Smooth muscle cell (in vitro differentiated cells): ENCODE data around the gene MTRFR. TPM values are rescaled to one million over a fixed set of nuclear protein-coding genes. Genes with fewer than 3 reads are reported as not detected.

Experiments used
- DNase-seq: peaks from one replicate; lab custom pipeline; 2025; ENCODE audit not compliant: unreplicated experiment; lab: John Stamatoyannopoulos, UW
- H2AFZ ChIP-seq: fragments of 200-600 bp; sonication (generic); 2 replicates; pipeline ENCODE4 v1.6.0; 2016; ENCODE audit warnings: antibody characterized with exemption, low read depth, mild to moderate bottlenecking
- H3F3A ChIP-seq: fragments of 200-600 bp; sonication (generic); 2 replicates; pipeline ENCODE4 v1.6.0; 2017; ENCODE audit warnings: antibody characterized with exemption, low read depth
- H3K27ac ChIP-seq: fragments of 200-600 bp; sonication (generic); 2 replicates; pipeline ENCODE4 v1.5.1; 2016; ENCODE audit warnings: low read depth, mild to moderate bottlenecking
- H3K27me3 ChIP-seq: fragments of 200-600 bp; sonication (generic); 2 replicates; pipeline ENCODE4 v1.6.1; 2016; ENCODE audit warnings: low read depth, mild to moderate bottlenecking
- H3K36me3 ChIP-seq: fragments of 200-600 bp; sonication (generic); 2 replicates; pipeline ENCODE4 v1.5.1; 2016; ENCODE audit warnings: low read depth
- H3K4me1 ChIP-seq: fragments of 200-600 bp; sonication (generic); 2 replicates; pipeline ENCODE4 v1.5.1; 2016; ENCODE audit warnings: low read depth
- H3K4me2 ChIP-seq: fragments of 200-600 bp; sonication (generic); 2 replicates; pipeline ENCODE4 v1.6.0; 2016; ENCODE audit warnings: mild to moderate bottlenecking
- H3K4me3 ChIP-seq: fragments of 200-600 bp; sonication (generic); 2 replicates; pipeline ENCODE4 v1.5.1; 2016; ENCODE audit warnings: mild to moderate bottlenecking
- H3K79me2 ChIP-seq: fragments of 200-600 bp; sonication (generic); 2 replicates; pipeline ENCODE4 v1.6.0; 2016; ENCODE audit warnings: low read depth, mild to moderate bottlenecking
- H3K9ac ChIP-seq: fragments of 200-600 bp; sonication (generic); 2 replicates; pipeline ENCODE4 v1.6.0; 2016; ENCODE audit warnings: low read depth
- H3K9me3 ChIP-seq: fragments of 200-600 bp; sonication (generic); replicated peaks from 2 replicates; pipeline ENCODE4 v1.5.1; 2016; ENCODE audit warnings: low read depth
- H4K20me1 ChIP-seq: fragments of 200-600 bp; sonication (generic); 2 replicates; pipeline ENCODE4 v1.6.0; 2016; ENCODE audit warnings: low read depth
- WGBS: methylation state at CpG from one replicate; pipeline ENCODE4 v1.1.7; 2016; ENCODE audit warnings: low lambda C conversion rate; 5-methylcytosine and 5-hydroxymethylcytosine counted together
- polyA plus RNA-seq: library from polyadenylated mRNA; unstranded; fragments of >200 nt; fragmentation: Nextera tagmentation; extraction: Ambion mirVana; gene quantifications from 2 replicates; pipeline ENCODE4 v1.2.1, GENCODE V29; 2016
- total RNA-seq: library from RNA; depleted of rRNA; stranded (reverse); fragments of >200 nt; gene quantifications from 2 replicates; pipeline ENCODE4 v1.2.3, GENCODE V29; 2014
- TF ChIP-seq, protein P1 (sequence below): fragments of 200-600 bp; sonication (generic); IDR thresholded peaks from 2 replicates; pipeline ENCODE4 v1.5.1; 2017; ENCODE audit warnings: borderline replicate concordance, mild to moderate bottlenecking, antibody characterized with exemption; ENCODE audit not compliant: insufficient read depth, poor library complexity, severe bottlenecking

The MTRFR gene
- total and polyA plus RNA-seq, 2 experiments from 2014 or later: 9.8 to 14.5 TPM

DNA sequence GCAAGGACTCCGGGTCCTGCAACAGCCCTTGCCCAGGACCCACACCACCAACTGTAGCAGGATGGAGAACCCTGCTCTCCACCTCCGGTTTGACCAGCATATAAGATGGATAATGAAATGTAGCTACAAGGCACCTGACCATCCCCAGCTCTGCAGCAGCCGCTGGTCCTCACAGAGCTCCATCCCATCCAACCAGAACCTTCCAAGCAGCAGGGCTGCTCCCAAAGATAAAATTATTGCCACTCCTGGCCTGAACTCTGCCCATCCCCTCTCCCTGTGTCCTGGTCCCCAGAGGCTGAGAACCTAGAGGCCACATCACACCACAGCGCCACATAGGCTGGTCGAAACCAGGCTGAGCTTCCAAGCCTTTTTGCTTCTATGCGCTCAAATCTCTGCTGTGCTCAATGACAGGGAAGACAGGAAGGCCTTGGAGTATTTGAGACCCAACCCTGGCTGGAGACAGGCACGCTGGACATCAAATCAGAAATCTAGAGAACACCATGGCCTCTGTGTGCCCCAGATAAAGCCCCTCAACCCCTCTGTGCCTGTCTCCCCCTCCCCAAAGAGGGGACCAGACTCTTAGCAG, 34.2 kb downstream of the MTRFR start:
- H3K27me3 ChIP-seq: no peaks in the 10 kb centered on the region
- no peak overlapping the region for H3K4me3 ChIP-seq
- WGBS: 95% methylated on average over 7 of the region's 7 CpGs

DNA sequence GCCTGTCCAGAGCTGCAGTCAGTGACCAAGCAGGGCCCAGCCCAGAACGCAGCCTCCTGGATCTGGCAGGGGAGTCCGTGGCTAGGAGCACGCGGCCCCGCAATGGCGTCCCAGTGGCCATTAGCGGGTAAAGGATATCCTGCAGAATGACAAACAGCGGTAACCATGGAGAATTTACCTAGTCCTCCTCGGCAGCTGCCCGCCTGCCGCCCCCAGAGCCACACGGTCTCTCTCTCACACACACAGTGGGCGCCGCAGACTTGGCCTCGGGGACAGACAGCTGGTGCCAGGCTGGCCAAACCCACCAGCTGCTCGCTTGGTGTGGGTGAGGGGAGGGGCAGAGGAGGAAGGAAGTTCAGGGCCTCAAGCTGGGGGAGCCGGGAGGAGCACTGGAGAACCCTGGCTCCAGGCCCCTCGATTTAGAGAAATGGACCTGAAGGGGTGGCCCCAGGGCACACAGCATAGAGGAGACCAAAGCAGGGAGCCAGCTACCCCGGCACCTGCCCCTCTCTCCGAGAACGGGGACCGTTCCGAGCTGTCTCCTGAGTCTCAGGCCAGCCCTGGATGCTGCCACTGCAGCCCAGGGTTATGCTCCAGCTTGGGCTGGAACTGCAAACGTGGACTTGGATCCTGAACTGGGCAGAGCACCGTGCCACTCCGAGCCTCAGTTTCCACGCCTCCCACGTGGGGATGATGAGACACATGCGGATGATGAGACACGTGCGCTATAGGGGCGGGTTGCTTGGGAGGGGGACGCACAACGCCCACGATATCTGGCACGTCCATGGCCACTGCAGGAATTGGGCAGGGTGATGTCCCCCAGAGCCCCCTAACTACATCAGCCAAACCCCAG, 35.0 kb downstream of the MTRFR start:
- Histone ChIP-seq H3K4me1 (peaks cover 17% of the 10 kb centered on the region), H3K79me2 (peaks cover 49% of the 10 kb centered on the region), H3K36me3 (no peaks in the 10 kb centered on the region), H4K20me1 (peaks cover 56% of the 10 kb centered on the region), H3K27me3 (no peaks in the 10 kb centered on the region), H3F3A (peaks cover 5% of the 10 kb centered on the region), H3K9me3 (no peaks in the 10 kb centered on the region), H2AFZ (no peak overlapping the region), H3K27ac (peak overlapping the region; percentile 79), H3K9ac (no peak overlapping the region), H3K4me3 (no peak overlapping the region), H3K4me2 (no peak overlapping the region)
- WGBS: 88% methylated on average over 34 of the region's 36 CpGs
- DNase-seq: no peak
- TF ChIP-seq, protein P1, sequence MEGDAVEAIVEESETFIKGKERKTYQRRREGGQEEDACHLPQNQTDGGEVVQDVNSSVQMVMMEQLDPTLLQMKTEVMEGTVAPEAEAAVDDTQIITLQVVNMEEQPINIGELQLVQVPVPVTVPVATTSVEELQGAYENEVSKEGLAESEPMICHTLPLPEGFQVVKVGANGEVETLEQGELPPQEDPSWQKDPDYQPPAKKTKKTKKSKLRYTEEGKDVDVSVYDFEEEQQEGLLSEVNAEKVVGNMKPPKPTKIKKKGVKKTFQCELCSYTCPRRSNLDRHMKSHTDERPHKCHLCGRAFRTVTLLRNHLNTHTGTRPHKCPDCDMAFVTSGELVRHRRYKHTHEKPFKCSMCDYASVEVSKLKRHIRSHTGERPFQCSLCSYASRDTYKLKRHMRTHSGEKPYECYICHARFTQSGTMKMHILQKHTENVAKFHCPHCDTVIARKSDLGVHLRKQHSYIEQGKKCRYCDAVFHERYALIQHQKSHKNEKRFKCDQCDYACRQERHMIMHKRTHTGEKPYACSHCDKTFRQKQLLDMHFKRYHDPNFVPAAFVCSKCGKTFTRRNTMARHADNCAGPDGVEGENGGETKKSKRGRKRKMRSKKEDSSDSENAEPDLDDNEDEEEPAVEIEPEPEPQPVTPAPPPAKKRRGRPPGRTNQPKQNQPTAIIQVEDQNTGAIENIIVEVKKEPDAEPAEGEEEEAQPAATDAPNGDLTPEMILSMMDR: no peak

More for the DNA sequence above, 34.2 kb downstream of the MTRFR start:
- Histone ChIP-seq H3K4me2 (no peak overlapping the region), H3F3A (no peaks in the 10 kb centered on the region), H3K9me3 (no peaks in the 10 kb centered on the region), H2AFZ (no peak overlapping the region), H3K79me2 (peaks cover 46% of the 10 kb centered on the region), H3K27ac (peak overlapping the region; percentile 38), H3K9ac (no peak overlapping the region), H4K20me1 (peaks cover 63% of the 10 kb centered on the region), H3K36me3 (no peaks in the 10 kb centered on the region), H3K4me1 (peaks cover 11% of the 10 kb centered on the region)
- no peak for DNase-seq
- TF ChIP-seq, protein P1: no peak

DNA sequence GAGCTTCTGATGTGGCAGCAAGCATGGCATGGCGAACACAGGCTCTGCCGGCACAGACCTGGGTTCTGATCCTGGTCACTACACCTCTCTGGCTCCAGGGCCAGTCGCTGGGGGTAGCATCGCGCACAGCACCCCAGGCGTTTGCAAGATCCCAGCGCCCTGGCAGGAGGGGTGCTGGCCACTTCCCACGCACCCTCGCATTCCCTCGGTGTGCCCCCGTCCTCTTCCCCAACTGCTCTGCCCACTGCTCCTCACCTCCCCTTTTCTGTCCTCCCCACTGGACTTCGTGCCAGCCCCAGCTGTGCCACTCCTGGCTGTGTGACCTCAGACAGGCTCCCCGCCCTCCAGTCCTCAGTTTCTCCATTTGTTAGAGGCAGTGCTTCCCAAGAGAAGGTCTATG, 35.6 kb downstream of the MTRFR start:
- H3K36me3 ChIP-seq: no peaks in the 10 kb centered on the region
- H3K27me3 ChIP-seq: no peaks in the 10 kb centered on the region
- H3K9ac ChIP-seq: peak overlapping the region; percentile 89
- TF ChIP-seq, protein P1: no peak
- H3K79me2 ChIP-seq: peaks cover 49% of the 10 kb centered on the region
- DNase-seq: no peak
- peak overlapping the region; percentile 94 for H3K4me2 ChIP-seq
- WGBS: 91% methylated on average over 13 of the region's 13 CpGs
- no peak overlapping the region for H2AFZ ChIP-seq
- peak overlapping the region; percentile 70 for H3K4me3 ChIP-seq
- peaks cover 14% of the 10 kb centered on the region for H3K4me1 ChIP-seq
- H3K9me3 ChIP-seq: no peaks in the 10 kb centered on the region
- peak overlapping the region; percentile 79 for H3K27ac ChIP-seq
- peaks cover 5% of the 10 kb centered on the region for H3F3A ChIP-seq
- H4K20me1 ChIP-seq: peaks cover 50% of the 10 kb centered on the region
